SKM-1 (cell line): ENCODE measurements around the gene SH3BP2.

Experiments used
- DNase-seq: peaks from one replicate; lab custom pipeline; 2025; ENCODE audit not compliant: unreplicated experiment; lab: John Stamatoyannopoulos, UW

Gene SH3BP2

DNA sequence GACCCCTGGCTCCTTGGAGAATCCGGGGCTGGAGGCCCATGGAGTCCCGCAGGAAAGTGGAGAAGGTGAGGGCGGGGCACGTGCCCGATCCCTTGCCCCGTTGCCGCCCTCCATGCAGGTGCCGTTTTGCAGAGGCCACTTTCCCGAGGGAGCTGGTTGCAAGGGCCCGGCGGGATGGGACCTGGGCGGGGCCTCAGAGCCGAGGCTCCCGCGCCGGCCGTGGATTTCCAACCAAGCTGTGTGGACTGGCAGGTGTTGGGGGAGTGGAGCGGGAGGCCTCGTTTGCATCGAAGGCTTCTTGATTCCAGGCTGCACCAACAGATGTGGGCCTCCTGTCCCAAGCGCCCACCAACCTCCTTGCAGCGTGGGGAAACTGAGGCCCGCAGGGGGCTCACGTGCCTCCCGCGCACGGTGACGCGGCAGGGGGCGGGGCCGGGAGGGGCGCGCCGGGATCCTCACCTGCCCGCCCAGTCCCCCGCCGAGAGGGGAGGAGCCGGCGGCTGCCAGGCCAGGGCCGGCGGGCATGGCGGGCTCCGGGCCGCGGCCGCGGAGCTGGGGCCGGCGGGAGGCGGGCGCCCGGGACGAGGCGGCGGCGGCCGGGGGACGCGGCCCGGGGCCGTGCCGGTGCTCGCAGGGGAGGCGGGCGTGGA, 24.9 kb downstream of the SH3BP2 start:
- DNase-seq: no peak

- DNase-seq: no peak
Observed at GRCh38 chr4:2818351-2818939, 25.6 kb downstream of the SH3BP2 start.

DNA sequence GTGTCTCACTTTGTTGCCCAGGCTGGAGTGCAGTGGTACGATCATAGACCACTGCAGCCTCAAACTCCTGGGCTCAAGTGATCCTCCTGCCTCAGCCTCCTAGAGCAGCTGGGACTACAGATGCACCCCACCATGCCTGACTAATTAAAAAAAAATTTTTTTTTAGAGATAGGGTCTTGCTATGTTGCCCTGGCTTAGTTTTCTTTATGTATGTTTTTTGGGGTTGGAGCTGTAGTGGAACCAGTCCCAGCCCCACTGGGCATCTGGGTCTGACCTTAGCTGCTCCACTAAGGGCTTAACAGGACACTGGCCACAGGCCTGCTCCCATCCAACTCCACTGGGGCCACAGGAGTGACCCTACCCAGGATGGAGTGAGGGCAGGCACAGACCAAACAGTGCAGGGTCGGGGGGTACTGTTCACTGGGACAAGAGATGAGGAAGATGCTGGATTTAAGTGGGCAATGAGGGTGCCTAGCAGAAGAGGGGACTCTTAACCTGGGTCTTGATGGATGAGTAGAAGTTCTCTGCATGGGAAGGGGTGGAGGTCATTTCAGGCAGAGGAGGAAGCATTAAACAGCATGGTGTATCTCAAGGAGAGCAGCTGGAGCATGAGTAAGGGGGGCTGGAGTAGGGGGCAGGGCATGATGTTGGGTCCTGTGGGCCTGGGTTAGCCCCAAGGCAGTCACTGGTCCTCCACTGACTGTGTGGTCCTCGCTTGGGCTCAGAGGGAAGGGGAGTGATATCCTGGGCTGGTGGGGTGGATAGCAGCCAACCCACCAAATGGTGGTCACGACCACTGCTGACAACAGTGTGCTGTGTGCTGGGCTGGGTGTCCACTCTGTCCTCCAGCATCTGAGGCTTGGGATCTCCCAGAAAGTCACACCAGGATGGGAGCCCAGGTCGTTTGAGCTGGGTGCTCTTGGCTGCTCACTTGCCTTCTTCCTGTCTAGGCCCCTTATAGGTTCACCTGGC, 26.6 kb downstream of the SH3BP2 start:
- no peak for DNase-seq

GRCh38 chr4:2820216-2820982, 27.5 kb downstream of the SH3BP2 start:
- no peak for DNase-seq

DNA sequence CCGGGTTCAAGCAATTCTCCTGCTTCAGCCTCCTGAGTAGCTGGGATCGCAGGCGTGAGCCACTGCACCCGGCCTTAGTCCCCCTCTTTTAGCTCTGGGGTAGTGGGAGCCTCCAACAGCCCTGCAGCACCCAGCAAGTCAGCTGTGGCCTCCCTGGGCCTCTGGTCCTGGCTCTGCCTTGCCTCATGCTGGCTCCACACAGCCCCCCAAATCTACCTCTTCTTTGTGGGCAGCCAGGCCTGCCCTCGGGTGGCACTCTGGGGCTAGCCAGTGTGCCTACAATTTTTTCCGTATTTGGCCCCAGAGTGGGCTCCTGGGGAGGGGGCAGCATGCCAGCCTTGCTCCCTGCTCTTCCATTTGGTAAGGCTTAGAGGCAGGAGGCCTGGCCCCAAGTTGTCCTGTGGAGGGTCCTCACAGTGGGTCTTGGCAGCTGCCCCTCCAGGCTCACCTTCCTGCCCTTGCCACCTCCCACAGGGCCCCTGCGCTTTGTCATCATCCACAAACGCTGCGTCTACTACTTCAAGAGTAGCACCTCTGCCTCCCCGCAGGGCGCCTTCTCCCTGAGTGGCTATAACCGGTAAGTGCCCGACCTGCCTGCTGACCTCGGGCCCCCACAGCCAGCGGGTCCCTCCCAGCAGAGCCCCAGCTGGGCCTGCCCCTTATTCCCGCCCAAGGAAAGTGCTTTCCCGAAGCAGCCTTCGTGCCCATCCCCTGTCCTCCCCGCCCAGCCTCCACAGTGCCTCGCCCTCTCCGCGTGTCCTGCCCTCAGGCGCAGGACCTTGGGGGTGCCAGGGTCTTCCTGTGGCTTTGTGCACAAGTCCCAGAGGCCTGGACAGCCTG, 29.8 kb downstream of the SH3BP2 start:
- no peak for DNase-seq

DNA sequence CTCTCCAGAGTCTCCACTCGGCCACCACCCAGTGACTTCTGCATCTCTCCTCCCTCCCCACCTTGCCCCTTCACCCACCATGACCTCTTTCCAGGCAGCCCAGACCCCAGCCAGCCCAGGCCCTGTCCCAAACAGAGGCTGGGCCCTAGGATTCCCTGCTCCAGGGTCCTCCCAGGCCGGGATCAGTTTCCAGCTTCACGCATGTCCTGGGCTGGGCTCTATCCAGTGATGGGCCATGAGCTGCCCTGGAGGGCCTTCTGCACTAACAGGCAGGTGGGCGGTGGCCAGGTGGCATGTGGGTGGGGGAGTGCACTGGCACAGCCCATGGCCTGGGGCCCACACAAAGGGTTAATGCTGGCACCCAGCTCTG, 30.4 kb downstream of the SH3BP2 start:
- no peak for DNase-seq

GRCh38 chr4:2823671-2824328, 30.9 kb downstream of the SH3BP2 start:
- no peak for DNase-seq

GRCh38 chr4:2824329-2824835, 31.5 kb downstream of the SH3BP2 start:
- DNase-seq: no peak

GRCh38 chr4:2824836-2825381, 32.0 kb downstream of the SH3BP2 start:
- no peak for DNase-seq

- no peak for DNase-seq
Observed at GRCh38 chr4:2825740-2826139, 32.9 kb downstream of the SH3BP2 start.

GRCh38 chr4:2827071-2827873, 34.4 kb downstream of the SH3BP2 start:
- no peak for DNase-seq

- no peak for DNase-seq
Observed at GRCh38 chr4:2827874-2828751, 35.2 kb downstream of the SH3BP2 start.

- DNase-seq: no peak
Observed at GRCh38 chr4:2828758-2829181, 35.9 kb downstream of the SH3BP2 start.

DNA sequence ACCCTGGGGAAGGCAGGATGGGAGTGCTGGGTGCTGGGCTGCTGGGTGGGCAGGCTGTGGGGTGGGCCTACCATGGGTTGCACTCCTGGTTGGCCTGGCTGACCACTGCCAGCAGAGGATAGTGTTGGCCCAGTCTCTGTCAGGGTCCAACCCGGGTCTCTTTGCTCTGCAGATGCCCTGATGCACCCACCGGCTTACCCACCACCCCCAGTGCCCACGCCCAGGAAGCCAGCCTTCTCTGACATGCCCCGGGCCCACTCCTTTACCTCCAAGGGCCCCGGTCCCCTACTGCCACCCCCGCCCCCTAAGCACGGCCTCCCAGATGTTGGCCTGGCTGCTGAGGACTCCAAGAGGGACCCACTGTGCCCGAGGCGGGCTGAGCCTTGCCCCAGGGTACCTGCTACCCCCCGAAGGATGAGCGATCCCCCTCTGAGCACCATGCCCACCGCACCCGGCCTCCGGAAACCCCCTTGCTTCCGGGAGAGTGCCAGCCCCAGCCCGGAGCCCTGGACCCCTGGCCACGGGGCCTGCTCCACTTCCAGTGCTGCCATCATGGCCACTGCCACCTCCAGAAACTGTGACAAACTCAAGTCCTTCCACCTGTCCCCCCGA, 36.5 kb downstream of the SH3BP2 start:
- DNase-seq: no peak

DNA sequence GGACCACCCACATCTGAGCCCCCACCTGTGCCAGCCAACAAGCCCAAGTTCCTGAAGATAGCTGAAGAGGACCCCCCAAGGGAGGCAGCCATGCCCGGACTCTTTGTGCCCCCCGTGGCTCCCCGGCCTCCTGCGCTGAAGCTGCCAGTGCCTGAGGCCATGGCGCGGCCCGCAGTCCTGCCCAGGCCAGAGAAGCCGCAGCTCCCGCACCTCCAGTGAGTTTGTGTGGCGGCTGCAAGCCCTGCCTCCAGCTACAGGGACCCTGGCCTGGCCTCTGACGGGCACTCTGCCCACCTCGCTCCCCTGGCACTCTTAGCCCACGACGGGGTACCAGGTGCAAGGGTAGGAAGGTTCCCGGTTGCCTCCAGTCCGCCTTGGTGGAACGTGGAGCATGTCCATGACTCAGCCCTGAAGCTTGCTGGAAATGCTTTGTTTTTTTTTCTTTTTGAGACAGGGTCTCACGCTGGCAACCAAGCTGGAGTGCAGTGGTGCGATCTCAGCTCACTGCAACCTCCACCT, 37.1 kb downstream of the SH3BP2 start:
- DNase-seq: no peak

DNA sequence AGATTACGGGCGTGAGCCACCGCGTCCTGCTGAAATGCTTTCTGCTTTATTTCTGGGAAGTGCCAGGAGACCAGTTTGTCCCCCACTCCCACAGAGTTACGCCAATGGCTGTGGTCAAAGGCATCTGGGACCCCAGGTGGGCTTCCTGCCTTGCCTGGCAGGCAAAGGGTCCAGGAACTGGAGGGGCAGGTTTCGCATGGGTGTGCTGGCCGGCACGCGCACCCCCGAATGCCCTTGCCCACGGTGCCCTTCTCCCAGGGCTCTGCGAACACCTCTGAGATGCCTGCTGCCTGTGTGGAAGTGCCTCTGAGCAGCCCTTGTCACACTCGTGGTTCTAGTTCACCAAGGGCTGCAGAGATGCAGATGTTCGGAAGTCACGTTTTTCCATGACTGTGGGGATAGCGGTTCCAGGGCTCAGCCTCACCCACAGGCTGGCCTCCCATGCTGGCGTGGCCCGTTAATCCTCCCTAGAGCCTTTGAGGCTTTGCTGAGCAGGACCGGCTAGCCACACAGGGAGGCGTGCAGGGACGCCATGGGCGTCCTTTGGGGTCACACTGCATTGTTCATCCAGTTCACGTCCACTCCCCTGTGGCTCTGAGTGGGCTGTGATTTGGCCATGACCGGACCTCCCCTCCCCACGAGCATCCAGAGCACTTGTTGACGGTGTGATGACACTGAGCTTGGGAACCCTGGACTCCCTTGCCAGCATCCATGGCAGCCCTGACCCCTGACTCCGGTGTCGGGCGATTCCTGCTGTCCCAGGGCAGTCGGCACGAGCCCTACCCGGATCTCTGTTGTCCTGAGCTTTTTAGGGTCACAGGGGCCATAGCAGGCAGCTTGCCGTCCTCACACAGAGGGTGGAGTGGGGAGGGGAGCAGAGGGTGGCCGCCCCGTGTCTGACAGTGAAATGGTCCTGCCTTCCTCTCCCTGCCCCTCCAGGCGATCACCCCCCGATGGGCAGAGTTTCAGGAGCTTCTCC, 38.0 kb downstream of the SH3BP2 start:
- no peak for DNase-seq
